Esophagus muscularis mucosa (tissue), 3 donors: ENCODE results near the gene GGCX.

ENCODE experiments used
- CTCF ChIP-seq, 3 experiments: fragments of 200-600 bp in 2 of 3; fragments of 450-650 bp in 1 of 3; sonication (generic) in 2 of 3; IDR thresholded peaks; one replicate each; pipeline ENCODE4 v1.5.1; 2017 to 2019; ENCODE audit warnings: antibody characterized with exemption in 3 of 3, mild to moderate bottlenecking in 2 of 3, moderate library complexity in 1 of 3
- POLR2A ChIP-seq: fragments of 450-650 bp; IDR thresholded peaks from one replicate; pipeline ENCODE4 v1.6.1; 2017; ENCODE audit warnings: antibody characterized with exemption, moderate library complexity, mild to moderate bottlenecking, low read depth
- POLR2AphosphoS5 ChIP-seq, 2 donors: sonication (generic); formaldehyde crosslinking; IDR thresholded peaks; one replicate each; pipeline ENCODE4 v1.6.1; 2017; ENCODE audit warnings: antibody characterized with exemption in 2 of 2

- TF ChIP-seq POLR2AphosphoS5 (IDR thresholded peaks at IDR 0.05) (peak in 1 of 2 donors; percentile 44), CTCF (IDR thresholded peaks at IDR 0.05) (no peak), POLR2A (no peak)
These were observed 17.2 kb upstream of the GGCX start for GRCh38 chr2:85578243-85579180.
